Inflammatory macrophage treated with lipopolysaccharide for 4 hours (primary cell): ENCODE measurements around the gene EYS.
A peak's percentile ranks its signal among the peaks of the same experiment; 100 is the strongest.
"Not testable (repeated sequence)": the region's sequence is repeated elsewhere in the genome, so short reads cannot be mapped to it uniquely, and the experiment has no call there.

ENCODE experiments used
- DNase-seq: peaks from one replicate; pipeline ENCODE4 v3.0.0-alpha.2; 2020

EYS gene

DNA sequence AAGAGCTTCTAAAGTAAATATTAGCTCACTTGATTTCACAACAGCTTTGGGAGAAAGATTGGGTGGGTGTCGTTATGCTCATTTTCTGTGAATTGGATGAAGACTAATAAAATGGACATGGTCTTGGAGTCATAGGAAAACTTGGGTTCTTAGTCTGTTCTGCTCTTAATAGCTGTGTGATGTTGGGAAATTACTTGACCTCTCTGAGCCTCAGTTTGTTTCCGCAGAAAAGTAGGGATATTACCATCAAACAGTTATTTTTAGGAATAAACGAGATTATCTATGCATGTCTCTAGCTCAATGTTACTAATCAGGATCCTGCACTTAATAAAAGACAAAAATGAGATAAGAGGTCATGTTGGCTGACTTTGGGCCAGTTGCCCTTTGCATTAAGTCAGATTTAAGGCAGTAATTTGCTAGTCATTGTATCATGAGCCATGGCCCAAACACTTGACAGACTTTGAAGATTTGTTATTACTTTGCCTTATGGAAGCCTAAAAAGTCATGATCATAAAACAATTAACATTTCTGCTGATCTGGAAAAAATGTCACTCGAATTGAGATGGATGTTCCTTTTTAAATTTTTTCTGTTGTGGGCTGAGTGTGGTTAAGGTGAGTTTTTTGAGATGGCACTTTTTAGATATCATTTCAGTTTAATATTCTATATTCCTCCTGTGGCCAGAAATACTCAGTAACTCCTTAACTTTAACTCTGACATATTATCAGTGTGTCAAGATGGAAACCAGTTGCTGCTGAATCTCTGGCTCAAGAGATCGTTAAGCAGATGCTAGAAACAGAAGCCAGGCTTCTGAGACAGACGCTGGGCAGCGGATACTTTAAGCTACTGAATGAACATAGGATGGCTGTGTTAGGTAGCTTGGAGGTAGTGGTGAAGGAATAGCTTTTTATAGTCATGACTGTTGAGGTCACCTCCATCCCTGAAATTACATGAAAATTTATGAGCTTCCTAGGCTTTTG lies 1779.8 kb downstream of the EYS start:
- no peak for DNase-seq

DNA sequence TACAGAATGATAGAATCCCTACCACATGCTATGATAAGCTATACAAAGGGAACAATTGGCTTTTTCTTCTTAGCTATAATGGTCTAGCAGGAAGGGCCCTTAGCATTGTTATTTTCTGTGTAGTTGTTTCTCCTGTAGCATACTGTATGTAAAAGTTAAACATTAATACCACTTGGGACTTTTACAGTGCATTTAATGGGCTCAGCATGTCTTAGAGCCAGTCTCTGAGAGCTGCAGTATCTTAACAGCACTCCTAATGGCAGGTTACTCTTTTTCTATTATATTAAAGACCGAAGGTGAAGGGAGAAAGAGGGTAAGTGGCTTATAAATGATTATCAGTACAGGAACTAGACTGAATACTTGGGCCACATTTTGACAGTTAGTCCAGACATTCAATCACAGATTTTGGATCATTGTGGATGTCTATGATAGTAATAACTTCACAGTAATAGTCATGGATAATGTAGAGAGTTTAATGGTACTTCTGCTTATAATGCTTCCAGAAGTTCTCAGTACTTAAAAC lies 1780.7 kb downstream of the EYS start:
- no peak for DNase-seq

DNA sequence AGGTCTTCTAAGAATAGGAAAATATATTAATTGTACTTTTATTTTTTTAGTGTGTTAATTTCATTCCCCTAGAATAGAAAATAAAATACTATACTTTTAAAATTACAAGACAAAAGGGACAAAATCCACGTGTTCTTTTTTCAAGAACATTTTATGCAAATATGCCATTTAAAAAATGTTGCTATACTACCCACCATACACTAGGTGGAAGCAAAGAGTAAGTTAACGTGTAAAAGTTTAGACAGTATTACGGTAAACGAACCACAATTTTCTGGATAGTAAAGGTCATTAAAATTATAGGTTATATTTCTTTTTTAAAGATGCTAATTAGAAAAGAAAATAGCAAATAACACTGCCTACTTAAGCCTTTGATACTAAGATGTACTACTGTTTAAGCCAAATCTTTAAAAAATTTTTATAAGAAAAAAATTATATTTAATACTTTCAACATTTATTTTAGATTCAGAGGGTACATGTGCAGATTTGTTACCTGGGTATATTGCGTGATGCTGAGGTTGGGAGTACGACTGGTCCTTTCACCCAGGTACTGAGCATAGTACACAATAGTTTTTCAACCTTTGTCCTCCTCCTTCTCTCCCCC lies 1783.8 kb downstream of the EYS start:
- peak; percentile 42 for DNase-seq

DNA sequence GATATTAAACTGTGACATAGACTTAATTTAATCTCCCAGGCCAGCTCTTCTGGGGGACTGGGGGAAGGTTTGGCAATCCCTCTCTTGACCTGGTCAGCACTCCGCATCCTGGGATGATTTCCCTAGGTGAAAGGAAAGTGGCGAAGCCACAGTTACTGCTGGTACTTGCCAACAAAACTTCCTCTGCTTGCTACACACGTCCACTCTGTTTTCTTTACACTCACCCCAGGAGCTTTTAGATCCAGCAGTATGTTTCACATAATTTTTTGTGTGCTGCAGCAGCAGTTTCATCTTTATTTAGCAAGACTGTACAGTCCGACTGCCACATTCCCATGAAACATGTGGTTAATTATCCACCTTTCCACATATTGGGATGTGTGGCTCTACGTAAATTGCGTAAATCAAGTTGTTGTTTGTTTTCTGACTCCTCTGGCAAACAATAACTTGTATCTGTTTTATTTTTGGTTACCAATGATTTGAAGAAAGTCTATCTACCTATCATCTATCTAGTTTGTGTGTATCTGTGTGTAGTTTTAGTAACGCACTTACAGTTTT lies 1787.4 kb downstream of the EYS start:
- no peak for DNase-seq

DNA sequence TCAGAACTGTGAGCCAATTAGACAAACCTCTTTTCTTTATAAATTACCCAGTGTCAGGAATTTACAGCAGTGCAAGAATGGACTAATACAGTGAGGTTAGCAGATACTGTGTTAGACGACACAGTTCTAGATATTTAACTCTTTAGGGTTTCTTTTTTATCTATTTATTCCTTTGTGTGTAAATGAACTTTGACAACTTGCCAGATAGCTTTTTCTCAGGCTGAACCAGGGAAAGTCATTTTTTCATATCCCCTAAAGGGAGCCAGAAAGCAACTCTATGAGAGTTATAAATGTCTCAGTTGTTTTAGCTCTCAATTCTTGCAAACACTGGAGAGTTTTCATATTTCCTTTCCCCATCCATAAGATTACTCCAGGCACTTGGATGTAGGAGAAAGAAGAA lies 1794.1 kb downstream of the EYS start:
- no peak for DNase-seq

DNA sequence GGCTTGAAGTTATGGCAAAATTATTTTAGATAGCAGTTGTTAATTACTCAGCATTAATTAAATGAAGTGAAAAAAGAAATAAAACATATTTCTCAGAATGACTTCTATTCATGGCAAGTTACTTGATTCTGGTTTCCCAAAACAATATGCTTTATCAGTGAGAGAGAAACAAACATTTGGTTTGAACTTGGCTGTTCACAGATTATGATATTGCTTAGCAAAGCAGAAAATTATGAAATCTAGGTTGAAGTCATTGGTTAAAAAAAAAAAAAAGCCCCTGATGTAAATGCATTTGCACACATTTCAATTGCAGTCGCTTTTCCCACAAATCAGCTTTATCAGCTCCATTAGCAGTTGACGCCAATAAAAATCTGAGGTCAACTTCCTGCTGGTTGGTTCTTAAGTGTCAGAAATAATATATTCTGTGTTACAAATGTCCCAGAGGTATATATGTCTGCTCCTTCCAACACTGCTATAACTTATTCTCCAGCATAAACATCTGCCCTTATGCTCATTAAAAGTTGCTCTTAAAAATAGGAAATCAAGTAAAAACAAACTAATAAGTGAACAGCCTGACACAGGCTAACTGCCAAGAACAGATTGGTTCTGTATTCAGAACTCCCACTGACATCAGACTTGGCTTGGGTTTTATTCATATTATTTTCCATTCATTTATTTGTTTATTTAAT lies 1796.0 kb downstream of the EYS start:
- DNase-seq = no peak

DNA sequence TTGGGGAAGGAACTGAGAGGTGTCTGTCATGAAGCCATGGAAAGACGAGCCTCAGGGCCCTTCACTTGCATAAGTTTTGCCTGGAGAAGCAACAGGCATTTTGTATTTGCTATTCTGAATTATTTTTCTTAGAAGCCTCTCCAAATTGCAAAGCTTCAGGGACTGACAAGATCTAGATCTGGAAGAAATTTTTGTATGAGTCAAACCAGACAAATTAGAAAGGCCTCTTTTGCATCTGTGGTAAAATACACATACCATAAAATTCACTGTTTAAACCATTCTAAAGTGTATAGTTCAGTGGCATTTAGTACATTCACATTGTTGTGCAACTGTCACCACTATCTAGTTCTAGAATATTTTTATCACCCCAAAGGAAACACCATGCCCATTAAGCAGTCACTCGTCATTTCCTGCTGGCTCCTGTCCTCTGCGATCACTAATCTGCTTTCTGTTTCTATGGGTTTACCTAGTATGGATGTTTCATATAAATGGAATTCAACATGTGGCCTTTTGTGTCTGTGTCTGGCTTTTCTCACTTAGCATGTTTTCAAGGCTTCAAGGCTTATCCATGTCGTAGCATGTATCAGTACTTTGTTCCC lies 1802.3 kb downstream of the EYS start:
- DNase-seq = peak; percentile 2

DNA sequence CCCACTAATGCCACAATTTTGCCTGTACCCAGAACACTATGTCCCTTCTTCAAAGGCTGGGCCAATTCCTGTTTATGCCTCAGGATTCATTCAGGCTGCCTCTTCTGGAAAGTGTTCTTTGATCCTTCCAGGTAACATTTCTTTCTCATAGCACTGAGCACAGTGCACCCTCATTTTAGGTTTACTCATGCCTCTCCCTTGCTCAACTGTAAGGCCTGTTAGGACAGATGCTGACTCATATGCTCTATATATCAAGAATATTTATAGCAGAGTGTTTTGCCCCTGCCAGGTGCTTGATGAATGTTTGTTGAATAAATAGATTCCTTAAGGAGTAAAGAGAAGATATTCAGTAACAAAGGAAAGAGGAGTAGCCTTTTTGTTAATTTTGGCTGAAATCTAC lies 1807.5 kb downstream of the EYS start:
- DNase-seq = no peak

DNA sequence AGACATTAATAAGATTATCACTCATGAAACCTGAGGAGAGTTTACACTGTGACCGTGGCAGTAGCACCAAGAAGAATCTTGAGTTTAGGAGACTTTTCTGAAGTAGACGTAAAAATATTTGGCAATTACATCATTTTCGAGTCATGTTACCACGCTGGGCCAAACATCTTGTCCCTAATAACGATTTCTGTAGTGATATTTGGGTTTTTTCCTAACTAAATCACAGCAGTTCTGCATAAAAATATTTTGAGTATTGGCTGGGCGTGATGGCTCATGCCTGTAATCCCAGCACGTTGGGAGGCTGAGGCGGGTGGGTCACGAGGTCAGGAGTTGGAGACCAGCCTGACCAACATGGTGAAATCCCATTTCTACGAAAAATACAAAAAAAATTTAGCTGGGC lies 1809.1 kb downstream of the EYS start:
- no peak for DNase-seq

DNA sequence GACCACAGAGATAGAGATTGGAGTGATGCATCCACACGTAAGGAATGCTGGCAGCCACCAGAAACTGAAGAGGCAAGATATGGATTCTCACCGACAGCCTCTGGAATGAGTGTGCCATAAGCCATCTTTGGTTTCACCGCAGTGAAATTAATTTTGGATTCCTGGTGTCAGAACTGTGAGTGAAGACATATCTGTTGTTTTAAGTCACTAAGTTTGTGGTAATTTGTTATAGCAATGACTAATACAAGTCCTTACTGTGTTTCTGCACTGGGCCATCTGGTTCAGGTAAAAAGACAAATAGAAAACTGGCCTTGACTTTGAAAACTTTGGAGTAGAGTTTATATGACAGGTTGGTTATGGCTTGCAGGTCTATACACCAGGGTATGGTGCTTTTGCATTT lies 1809.6 kb downstream of the EYS start:
- no peak for DNase-seq

DNA sequence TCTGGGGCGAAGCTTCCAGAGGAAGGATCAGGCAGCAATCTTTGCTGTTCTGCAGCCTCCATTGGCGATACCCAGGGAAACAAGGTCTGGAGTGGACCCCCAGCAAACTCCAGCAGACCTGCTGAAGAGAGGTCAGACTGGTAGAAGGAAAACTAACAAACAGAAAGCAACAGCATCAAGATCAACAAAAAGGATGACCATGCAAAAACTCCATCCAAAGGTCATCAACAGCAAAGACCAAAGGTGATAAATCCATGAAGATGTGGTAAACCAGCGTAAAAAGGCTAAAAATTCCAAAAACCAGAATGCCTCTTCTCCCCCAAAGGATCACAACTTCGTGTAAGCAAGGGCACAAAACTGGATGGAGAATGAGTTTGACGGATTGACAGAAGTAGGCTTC lies 1818.6 kb downstream of the EYS start:
- no peak for DNase-seq

DNA sequence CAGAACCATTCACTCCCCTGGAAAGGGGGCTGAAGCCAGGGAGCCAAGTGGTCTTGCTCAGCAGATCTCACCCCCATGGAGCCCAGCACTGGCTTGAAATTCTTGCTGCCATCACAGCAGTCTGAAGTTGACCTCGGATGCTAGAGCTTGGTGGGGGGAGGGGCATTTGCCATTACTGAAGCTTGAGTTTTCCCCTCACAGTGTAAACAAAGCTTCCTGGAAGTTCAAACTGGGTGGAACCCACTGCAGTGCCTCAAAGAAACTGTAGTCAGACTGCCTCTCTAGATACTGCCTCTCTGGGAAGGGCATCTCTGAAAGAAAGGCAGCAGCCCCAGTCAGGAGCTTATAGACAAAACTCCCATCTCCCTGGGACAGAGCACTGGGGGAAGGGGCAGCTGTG lies 1819.2 kb downstream of the EYS start:
- not testable (repeated sequence) for DNase-seq

DNA sequence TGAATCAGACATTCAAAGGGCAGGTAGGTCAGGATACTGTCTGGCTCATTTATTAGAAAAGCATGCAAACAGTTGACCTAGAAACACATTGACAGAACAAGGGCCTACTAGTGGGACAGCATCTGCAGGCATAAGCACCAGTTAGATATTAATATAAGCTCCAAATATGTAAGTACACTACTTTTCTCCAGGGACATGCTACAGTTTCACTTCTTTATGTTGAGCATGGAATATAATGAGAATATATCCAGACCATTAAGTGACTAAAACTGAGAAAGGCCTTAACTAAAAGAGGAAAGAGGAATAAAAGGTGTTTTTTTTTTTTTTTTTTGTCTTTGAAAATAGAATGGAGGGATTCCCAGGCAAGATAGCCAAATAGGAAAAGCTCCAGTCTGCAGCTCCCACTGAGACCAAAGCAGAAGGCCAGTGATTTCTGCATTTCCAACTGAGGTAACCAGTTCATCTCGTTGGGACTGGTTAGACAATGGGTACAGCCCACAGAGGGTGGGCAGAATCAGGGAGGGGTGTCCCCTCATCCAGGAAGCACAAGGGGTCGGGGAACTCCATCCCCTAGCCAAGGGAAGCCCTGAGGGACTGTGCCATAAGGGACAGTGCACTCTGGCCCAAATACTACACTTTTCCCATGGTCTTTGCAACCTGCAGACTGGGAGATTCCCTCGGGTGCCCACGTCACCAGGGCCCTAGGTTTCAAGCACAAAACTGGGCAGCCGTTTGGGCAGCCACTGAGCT lies 1819.8 kb downstream of the EYS start:
- no peak for DNase-seq

DNA sequence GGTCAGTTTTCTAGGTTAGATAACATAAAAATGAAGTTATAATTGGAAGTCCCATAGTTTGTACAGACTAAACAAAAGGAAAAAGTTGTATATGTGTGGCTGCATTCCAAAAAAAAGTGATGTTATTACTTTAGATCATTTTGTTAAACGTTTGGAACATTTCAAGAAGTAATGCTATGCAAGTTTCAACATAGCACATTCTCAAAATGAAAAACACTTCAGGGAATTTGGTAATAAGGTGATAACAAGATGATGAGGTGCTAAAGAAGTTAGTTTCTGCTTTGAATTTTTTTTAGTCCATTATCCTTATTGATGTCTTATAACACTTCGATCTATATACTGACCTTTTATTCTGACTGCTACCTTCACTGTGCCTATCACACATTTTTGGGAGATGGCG lies 1820.7 kb downstream of the EYS start:
- no peak for DNase-seq

DNA sequence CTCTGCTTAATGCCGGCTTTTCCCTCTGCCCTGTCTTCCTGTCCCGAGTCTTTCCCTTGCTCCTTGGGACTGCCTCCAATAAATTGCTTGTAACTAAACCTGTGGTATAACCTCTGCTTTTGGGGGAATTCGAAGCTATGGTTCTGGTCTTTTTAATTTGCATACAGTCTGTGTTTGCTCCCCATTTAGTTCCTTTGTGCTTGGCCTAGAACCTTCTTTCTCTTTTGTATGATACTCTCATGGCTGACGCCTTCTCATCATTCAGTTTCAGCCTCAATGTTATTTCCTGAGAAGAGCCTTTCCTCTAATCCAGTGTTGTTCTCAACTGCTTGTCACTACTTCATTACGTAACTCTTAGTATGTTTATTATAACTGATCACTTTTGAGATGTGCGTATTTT lies 1823.4 kb downstream of the EYS start:
- DNase-seq = no peak

DNA sequence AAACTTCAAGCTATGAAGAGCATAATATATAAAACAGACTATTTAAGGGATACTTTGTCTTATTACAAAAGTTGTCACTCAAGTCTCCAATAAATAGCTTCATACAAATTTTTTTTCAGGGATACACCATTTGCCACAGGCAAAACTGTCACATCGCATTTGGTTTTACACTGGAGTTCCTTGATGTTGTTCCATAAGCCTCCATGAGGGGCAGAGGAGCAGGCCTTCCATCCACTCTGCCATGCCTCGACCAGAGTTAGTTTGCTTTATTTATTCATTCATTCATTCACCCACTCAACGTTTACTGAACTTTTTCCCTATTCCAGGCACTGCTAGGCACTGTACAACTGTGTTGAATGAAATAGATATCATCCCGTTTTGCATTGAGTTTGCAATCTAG lies 1824.8 kb downstream of the EYS start:
- DNase-seq = no peak

DNA sequence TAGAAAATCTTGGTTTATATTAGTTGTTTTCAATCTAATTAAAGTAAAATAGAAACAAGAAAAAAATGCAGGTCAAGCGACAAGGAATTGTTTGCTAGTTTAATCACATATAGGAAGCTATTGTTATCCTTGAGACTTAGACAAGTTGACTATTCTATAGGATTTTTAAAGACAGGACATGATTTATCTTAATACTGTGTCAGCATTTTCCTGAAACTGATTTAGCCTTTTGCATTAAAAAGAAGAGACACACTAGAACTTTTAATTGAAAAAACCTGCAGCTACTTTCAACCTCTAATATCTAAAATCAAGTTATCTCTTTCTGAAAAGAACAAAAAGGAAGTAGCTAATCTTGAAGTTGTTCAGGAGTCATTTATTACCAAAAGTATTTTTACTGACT lies 1825.2 kb downstream of the EYS start:
- no peak for DNase-seq

DNA sequence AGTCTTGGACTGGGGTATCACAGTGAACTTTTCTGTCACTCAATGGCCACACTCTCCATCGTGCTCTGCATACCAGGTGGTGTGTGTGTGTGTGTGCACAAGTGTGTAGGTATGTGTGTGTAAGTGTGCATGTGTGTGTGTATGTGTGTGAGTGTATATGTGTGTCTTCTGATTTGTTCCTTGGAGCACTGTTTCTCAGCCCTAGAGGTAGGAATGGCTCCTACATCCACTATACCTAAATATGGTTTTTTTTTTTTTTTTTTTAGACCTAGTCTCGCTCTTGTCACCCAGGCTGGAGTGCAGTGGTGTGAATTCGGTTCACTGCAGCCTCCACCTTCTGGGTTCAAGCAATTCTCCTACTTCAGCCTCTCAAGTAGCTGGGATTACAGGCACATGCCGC lies 1834.8 kb downstream of the EYS start:
- no peak for DNase-seq

DNA sequence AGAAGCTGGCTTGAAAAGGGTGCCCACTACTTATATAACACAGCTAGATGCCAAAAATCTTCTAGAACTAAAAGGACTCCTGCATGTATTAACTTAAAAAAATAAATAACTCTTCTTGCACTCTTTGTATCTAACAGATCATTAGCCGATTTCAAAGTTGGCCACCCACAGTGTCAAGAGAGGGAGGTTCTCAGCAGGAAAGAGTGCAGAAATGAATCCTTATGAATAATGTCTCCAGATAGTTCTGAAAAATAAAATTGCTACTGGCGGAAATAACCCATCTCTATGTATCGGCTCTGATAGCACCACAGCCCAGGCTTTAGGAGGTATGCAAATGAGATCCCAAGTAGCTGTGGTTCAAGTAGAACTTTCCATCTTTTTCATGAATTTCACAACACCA lies 1838.7 kb downstream of the EYS start:
- DNase-seq = no peak

DNA sequence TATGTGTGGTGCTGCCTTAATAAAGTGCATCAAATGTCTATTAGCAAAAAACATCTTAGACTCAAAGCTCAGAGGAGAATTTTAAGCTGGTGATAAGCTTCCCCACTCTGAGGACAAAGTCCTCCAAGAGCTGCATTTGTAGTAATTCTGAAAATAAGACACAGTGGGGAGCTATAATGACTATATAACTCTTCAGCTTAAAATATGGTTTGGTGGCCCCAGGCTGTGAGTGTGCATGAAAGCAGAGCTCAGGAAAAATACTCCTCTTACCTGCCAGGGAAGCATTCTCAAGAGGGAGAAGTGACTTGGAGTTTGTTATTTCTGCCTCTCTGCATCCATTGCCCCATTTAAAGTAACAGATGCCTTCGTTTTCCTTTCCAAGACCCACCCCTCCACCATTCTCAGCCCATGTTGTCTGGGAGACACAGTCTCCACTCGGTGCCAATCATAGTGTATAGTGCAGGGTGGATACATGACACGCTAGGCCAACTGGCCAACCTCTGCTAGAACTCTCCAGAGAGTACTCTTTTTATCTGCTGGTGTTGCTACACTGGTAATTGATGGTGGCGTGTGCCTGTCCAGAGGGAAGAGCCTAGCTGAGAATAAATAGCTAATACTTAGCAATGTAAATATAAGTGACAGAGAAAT lies 1842.2 kb downstream of the EYS start:
- DNase-seq = no peak

DNA sequence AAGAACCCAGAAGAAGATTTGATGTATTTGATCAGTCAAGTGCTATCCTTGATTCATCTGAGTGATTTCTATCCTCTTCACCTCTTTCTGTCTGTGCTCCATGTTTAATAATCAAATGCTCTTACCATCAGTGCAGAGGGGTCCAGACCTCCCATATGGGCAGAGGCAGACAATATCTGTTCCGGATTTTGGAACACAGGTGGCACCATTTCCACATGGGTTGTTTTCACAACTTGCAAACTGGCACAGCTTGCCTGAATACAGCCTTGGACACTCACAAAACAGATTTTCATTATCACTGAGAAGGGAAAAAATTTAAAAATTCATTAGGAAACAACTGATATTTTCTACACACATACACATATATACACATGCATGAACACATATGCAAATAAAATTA lies 1843.0 kb downstream of the EYS start:
- no peak for DNase-seq
